ENCODE data around the gene C2orf69.

The C2orf69 gene

DNA sequence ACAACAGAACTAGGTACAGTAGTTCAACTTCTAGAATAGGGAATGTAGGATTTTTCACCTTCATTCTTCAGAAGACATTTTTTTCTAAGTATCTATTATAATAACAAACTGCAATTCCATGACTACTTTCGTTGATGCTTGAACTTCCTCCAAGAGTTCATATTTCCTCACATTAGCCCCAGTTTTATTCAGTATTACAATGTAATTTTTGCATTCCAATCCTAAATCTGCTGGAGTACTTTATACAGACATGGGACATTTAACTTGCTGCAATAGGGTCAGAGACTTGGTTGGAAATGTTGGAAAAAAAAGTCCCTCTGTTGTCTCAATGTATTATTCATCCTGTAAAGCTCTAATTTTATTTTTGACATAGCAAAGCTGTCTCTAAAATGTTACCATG lies 40.5 kb upstream of the C2orf69 start:
- no peak for TF ChIP-seq CTCF (IDR thresholded peaks at IDR 0.05; ENCODE audit: low read depth, low read length, missing control alignments)
- H3K4me3 ChIP-seq (ENCODE audit: low read depth, low read length), result no peak overlapping the region
- DNase-seq (ENCODE audit: low read depth), result no peak

GRCh38 chr2:199874209-199874608 lies 36.9 kb upstream of the C2orf69 start:
- no peak for TF ChIP-seq CTCF (IDR thresholded peaks at IDR 0.05; ENCODE audit: low read depth, low read length, missing control alignments)
- no peak for DNase-seq (ENCODE audit: low read depth)
- H3K4me3 ChIP-seq (ENCODE audit: low read depth, low read length), result no peak overlapping the region

GRCh38 chr2:199875400-199875799 lies 35.7 kb upstream of the C2orf69 start:
- no peak for DNase-seq (ENCODE audit: low read depth)
- no peak for TF ChIP-seq CTCF (IDR thresholded peaks at IDR 0.05; ENCODE audit: low read depth, low read length, missing control alignments)

GRCh38 chr2:199882667-199883066 lies 28.4 kb upstream of the C2orf69 start:
- no peak for TF ChIP-seq CTCF (IDR thresholded peaks at IDR 0.05; ENCODE audit: low read depth, low read length, missing control alignments)
- H3K4me3 ChIP-seq (ENCODE audit: low read depth, low read length), result no peak overlapping the region
- DNase-seq (ENCODE audit: low read depth), result no peak

More at GRCh38 chr2:199875400-199875799, 35.7 kb upstream of the C2orf69 start:
- H3K4me3 ChIP-seq (ENCODE audit: low read depth, low read length), result no peak overlapping the region

GRCh38 chr2:199883474-199884212 lies 27.4 kb upstream of the C2orf69 start:
- TF ChIP-seq CTCF (IDR thresholded peaks at IDR 0.05; ENCODE audit: low read depth, low read length, missing control alignments), result no peak
- H3K4me3 ChIP-seq (ENCODE audit: low read depth, low read length), result no peak overlapping the region
- DNase-seq (ENCODE audit: low read depth), result no peak

DNA sequence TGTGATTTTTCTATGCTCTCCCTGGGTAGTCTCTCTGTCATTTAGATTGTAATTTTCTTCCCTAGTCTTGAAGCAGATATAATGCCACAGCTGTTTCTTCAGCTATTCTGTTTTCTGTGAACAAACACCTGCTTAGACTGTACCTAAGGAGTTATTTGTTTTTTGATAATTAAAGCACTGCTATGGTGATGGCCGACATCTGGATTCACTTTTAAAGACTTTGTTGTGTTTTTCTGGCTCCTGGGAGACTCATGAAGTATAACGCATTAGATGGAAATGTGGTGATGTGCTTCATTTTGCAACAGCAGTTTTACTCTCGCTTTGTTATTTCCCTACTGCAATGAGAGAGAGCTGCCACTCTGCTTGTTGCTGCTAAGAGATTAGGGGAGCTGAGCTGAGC lies 15.7 kb upstream of the C2orf69 start:
- DNase-seq (ENCODE audit: low read depth), result no peak
- TF ChIP-seq CTCF (IDR thresholded peaks at IDR 0.05; ENCODE audit: low read depth, low read length, missing control alignments), result no peak
- no peak overlapping the region for H3K4me3 ChIP-seq (ENCODE audit: low read depth, low read length)

DNA sequence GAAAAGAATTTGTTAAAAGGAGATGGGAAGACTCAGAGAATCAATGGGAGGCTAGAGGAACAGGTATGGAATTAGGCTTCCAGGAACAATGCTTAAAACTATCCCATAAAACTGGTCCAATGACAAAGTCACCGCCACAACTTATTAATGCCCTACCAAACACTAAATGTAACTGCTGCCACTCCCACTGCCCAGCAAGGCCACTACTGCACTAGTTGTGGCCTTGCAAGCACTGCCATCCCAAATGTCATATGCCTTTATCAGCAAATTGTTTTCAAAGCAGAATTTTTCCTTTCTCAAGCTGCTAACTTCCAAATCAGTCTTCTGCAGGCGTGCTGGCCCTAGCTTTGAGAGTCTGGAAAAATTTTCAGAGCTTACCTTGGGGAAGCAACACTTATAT lies 14.5 kb upstream of the C2orf69 start:
- no peak overlapping the region for H3K4me3 ChIP-seq (ENCODE audit: low read depth, low read length)
- TF ChIP-seq CTCF (IDR thresholded peaks at IDR 0.05; ENCODE audit: low read depth, low read length, missing control alignments), result no peak
- no peak for DNase-seq (ENCODE audit: low read depth)

Measured in GM12864 (cell line).